ENCODE data around the gene MRC1.

The MRC1 gene

GRCh38 chr10:17808971-17809841 lies at the start of gene MRC1:
Gene MRC1, plus strand, starts transcription at chr10:17809348. Its CDS starts 118 bp downstream, at chr10:17809466.
- no peak for DNase-seq (ENCODE audit: low read depth)

- no peak for DNase-seq (ENCODE audit: low read depth)
These were observed 45.0 kb upstream of the MRC1 start for GRCh38 chr10:17764142-17764541.

GRCh38 chr10:17765602-17766001 lies 43.5 kb upstream of the MRC1 start:
- DNase-seq (ENCODE audit: low read depth): no peak

GRCh38 chr10:17766731-17767130 lies 42.4 kb upstream of the MRC1 start:
- DNase-seq (ENCODE audit: low read depth): no peak

- no peak for DNase-seq (ENCODE audit: low read depth)
These were observed 40.7 kb upstream of the MRC1 start for GRCh38 chr10:17768496-17768895.

- DNase-seq (ENCODE audit: low read depth): no peak
These were observed 40.2 kb upstream of the MRC1 start for GRCh38 chr10:17768957-17769356.

GRCh38 chr10:17771017-17771416 lies 38.1 kb upstream of the MRC1 start:
- no peak for DNase-seq (ENCODE audit: low read depth)

- DNase-seq (ENCODE audit: low read depth): no peak
These were observed 29.4 kb upstream of the MRC1 start for GRCh38 chr10:17779784-17780183.

GRCh38 chr10:17780727-17781126 lies 28.4 kb upstream of the MRC1 start:
- DNase-seq (ENCODE audit: low read depth): no peak

GRCh38 chr10:17781856-17782255 lies 27.3 kb upstream of the MRC1 start:
- DNase-seq (ENCODE audit: low read depth): no peak

GRCh38 chr10:17782921-17783665 lies 26.1 kb upstream of the MRC1 start:
- DNase-seq (ENCODE audit: low read depth): no peak

GRCh38 chr10:17783751-17784150 lies 25.4 kb upstream of the MRC1 start:
- no peak for DNase-seq (ENCODE audit: low read depth)

GRCh38 chr10:17784688-17785087 lies 24.5 kb upstream of the MRC1 start:
- no peak for DNase-seq (ENCODE audit: low read depth)

GRCh38 chr10:17785276-17785930 lies 23.7 kb upstream of the MRC1 start:
- DNase-seq (ENCODE audit: low read depth): no peak

GRCh38 chr10:17787087-17787961 lies 21.8 kb upstream of the MRC1 start:
- peak; percentile 93 for DNase-seq (ENCODE audit: low read depth)

- no peak for DNase-seq (ENCODE audit: low read depth)
These were observed 20.5 kb upstream of the MRC1 start for GRCh38 chr10:17788646-17789045.

GRCh38 chr10:17789396-17789795 lies 19.8 kb upstream of the MRC1 start:
- DNase-seq (ENCODE audit: low read depth): no peak

- DNase-seq (ENCODE audit: low read depth): no peak
These were observed 18.5 kb upstream of the MRC1 start for GRCh38 chr10:17790651-17791050.

GRCh38 chr10:17792991-17793390 lies 16.2 kb upstream of the MRC1 start:
- DNase-seq (ENCODE audit: low read depth): no peak

- no peak for DNase-seq (ENCODE audit: low read depth)
These were observed 15.1 kb upstream of the MRC1 start for GRCh38 chr10:17793823-17794644.

- DNase-seq (ENCODE audit: low read depth): no peak
These were observed 14.1 kb upstream of the MRC1 start for GRCh38 chr10:17795083-17795482.

All from non-pigmented ciliary epithelial cell (primary cell).